Measurements from ENCODE around the gene DENND4C.

DNA sequence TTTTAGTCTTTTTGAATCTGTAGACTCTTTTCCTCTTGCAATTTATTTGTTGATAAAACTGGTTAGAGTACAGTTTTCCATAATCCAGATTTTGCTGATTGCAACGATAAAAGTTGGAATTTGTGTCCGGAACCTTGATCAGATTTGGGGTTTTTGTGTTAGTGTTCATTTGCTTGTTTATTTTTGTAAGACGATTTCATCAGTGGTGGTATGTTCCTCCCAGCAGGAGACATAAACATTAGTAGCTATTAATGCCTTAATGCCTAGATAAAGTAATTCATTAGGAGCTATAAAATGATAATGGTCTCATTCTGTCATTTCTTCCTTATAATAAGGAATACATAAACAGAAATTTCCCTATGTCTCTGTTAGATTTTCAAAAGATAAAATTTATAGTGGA, 128.2 kb downstream of the DENND4C start:
- TF ChIP-seq POLR2A (IDR thresholded peaks at IDR 0.05) (no peak), POLR2AphosphoS5 (IDR thresholded peaks at IDR 0.05; ENCODE audit: insufficient read depth in 1 of 2, low read depth in 1 of 2) (no peak)
- TF ChIP-seq, protein P1, sequence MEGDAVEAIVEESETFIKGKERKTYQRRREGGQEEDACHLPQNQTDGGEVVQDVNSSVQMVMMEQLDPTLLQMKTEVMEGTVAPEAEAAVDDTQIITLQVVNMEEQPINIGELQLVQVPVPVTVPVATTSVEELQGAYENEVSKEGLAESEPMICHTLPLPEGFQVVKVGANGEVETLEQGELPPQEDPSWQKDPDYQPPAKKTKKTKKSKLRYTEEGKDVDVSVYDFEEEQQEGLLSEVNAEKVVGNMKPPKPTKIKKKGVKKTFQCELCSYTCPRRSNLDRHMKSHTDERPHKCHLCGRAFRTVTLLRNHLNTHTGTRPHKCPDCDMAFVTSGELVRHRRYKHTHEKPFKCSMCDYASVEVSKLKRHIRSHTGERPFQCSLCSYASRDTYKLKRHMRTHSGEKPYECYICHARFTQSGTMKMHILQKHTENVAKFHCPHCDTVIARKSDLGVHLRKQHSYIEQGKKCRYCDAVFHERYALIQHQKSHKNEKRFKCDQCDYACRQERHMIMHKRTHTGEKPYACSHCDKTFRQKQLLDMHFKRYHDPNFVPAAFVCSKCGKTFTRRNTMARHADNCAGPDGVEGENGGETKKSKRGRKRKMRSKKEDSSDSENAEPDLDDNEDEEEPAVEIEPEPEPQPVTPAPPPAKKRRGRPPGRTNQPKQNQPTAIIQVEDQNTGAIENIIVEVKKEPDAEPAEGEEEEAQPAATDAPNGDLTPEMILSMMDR (IDR thresholded peaks at IDR 0.05): no peak

All from vagina (tissue), 2 donors.